NAMALWA (cell line): ENCODE results near the gene ITGBL1.

Experiments used
- DNase-seq: peaks from one replicate; pipeline ENCODE4 v3.0.0-alpha.2; 2015; ENCODE audit warnings: low spot score

Gene ITGBL1

GRCh38 chr13:101627556-101627943 lies 175.1 kb downstream of the ITGBL1 start:
- DNase-seq = peak; percentile 46

GRCh38 chr13:101628900-101629299 lies 176.4 kb downstream of the ITGBL1 start:
- DNase-seq = no peak

- DNase-seq = no peak
Measured at GRCh38 chr13:101631395-101631794, 178.9 kb downstream of the ITGBL1 start.

- no peak for DNase-seq
Measured at GRCh38 chr13:101634142-101634541, 181.7 kb downstream of the ITGBL1 start.

GRCh38 chr13:101639711-101640110 lies 187.2 kb downstream of the ITGBL1 start:
- DNase-seq = no peak

- no peak for DNase-seq
Measured at GRCh38 chr13:101640788-101641400, 188.4 kb downstream of the ITGBL1 start.

- DNase-seq = no peak
Measured at GRCh38 chr13:101645871-101646270, 193.4 kb downstream of the ITGBL1 start.

- DNase-seq = no peak
Measured at GRCh38 chr13:101647760-101648159, 195.3 kb downstream of the ITGBL1 start.

- DNase-seq = no peak
Measured at GRCh38 chr13:101648766-101649487, 196.5 kb downstream of the ITGBL1 start.

GRCh38 chr13:101649488-101650126 lies 197.1 kb downstream of the ITGBL1 start:
- no peak for DNase-seq

GRCh38 chr13:101654883-101655282 lies 202.4 kb downstream of the ITGBL1 start:
- no peak for DNase-seq

- DNase-seq = peak; percentile 17
Measured at GRCh38 chr13:101655435-101655834, 203.0 kb downstream of the ITGBL1 start.

- no peak for DNase-seq
Measured at GRCh38 chr13:101660711-101661110, 208.2 kb downstream of the ITGBL1 start.

- DNase-seq = no peak
Measured at GRCh38 chr13:101661839-101662238, 209.4 kb downstream of the ITGBL1 start.

GRCh38 chr13:101673360-101674105 lies 221.1 kb downstream of the ITGBL1 start:
- no peak for DNase-seq

GRCh38 chr13:101681834-101682233 lies 229.4 kb downstream of the ITGBL1 start:
- DNase-seq = no peak

- no peak for DNase-seq
Measured at GRCh38 chr13:101686003-101686402, 233.5 kb downstream of the ITGBL1 start.

GRCh38 chr13:101690871-101691270 lies 238.4 kb downstream of the ITGBL1 start:
- no peak for DNase-seq

GRCh38 chr13:101691341-101691860 lies 238.9 kb downstream of the ITGBL1 start:
- no peak for DNase-seq

GRCh38 chr13:101695870-101696516 lies 243.5 kb downstream of the ITGBL1 start:
- no peak for DNase-seq

- no peak for DNase-seq
Measured at GRCh38 chr13:101697745-101698144, 245.3 kb downstream of the ITGBL1 start.

GRCh38 chr13:101698400-101698799 lies 245.9 kb downstream of the ITGBL1 start:
- DNase-seq = no peak
